Measurements from ENCODE around the gene SLC6A13. TPM values are rescaled to one million over a fixed set of nuclear protein-coding genes. Genes with fewer than 3 reads are reported as not detected.

Gene SLC6A13
- total RNA-seq, 1 donor from 2014 or later = not detected

GRCh38 chr12:181921-182320, 80.7 kb downstream of the SLC6A13 start:
- TF ChIP-seq, protein P1, sequence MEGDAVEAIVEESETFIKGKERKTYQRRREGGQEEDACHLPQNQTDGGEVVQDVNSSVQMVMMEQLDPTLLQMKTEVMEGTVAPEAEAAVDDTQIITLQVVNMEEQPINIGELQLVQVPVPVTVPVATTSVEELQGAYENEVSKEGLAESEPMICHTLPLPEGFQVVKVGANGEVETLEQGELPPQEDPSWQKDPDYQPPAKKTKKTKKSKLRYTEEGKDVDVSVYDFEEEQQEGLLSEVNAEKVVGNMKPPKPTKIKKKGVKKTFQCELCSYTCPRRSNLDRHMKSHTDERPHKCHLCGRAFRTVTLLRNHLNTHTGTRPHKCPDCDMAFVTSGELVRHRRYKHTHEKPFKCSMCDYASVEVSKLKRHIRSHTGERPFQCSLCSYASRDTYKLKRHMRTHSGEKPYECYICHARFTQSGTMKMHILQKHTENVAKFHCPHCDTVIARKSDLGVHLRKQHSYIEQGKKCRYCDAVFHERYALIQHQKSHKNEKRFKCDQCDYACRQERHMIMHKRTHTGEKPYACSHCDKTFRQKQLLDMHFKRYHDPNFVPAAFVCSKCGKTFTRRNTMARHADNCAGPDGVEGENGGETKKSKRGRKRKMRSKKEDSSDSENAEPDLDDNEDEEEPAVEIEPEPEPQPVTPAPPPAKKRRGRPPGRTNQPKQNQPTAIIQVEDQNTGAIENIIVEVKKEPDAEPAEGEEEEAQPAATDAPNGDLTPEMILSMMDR (conservative IDR thresholded peaks at IDR 0.05; ENCODE audit: low read depth, low read length) = no peak
- no peak for DNase-seq (ENCODE audit: low read depth)
- H3K4me3 ChIP-seq (ENCODE audit: low read depth, low read length) = no peak overlapping the region

GRCh38 chr12:180445-180844, 82.2 kb downstream of the SLC6A13 start:
- TF ChIP-seq, protein P1 (conservative IDR thresholded peaks at IDR 0.05; ENCODE audit: low read depth, low read length) = no peak
- H3K4me3 ChIP-seq (ENCODE audit: low read depth, low read length) = no peak overlapping the region
- DNase-seq (ENCODE audit: low read depth) = no peak

DNA sequence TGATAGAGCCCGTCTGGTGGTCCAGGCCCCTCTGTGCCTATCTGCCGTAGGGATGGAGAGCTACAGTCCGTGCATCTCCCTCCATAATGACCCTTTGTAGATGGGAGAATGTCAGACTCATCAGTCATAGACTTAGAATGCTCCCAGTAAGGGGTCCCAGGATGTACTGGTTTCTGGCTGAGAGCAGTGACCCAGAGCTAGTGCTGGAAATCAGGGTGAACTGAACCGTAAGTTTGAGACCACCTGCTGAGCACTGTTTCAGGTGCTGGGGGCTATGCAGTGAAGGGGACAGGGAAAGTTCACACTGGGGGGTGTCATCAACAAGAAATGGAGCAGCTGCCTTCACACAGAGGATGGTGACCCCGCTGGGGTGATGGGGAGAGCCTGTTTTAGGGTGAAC, 82.8 kb downstream of the SLC6A13 start:
- H3K4me3 ChIP-seq (ENCODE audit: low read depth, low read length) = no peak overlapping the region
- TF ChIP-seq, protein P1 (conservative IDR thresholded peaks at IDR 0.05; ENCODE audit: low read depth, low read length) = no peak
- no peak for DNase-seq (ENCODE audit: low read depth)

DNA sequence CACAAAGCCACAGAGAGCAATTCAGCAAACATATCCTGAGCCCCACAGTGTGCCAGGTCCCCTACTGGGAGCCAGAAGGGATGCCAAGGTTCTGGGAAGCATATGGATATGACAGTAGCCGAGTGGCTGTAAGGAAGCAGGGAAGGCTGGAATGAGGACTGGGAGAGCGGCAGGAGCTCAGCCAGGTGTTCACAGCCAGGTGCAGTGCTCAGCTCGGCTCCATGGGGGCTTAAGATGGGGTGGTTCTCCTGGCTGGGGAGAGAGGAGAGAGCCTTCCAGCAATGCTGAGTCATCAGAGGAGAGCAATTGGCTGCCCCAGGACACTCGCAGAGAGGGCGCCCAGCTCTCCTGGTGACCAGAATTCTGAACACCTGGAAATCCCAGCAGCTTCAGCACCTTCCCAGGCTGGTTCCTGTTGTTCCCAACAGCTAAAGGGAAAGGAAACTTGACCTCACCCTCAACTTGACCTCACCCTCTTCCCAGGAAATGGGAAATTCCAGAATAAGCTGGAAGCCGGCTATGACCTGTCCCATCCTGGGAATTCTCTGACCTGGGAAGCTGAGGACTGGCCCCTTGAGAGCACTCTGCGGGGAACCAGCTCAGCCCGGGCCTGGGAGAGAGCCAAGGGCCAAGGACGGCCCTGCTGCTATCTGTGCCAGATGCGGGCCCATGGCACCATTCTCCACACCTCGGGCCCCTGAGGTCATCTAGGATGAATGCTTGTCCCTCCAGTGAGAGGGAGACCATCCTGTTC, 83.3 kb downstream of the SLC6A13 start:
- H3K4me3 ChIP-seq (ENCODE audit: low read depth, low read length) = no peak overlapping the region
- TF ChIP-seq, protein P1 (conservative IDR thresholded peaks at IDR 0.05; ENCODE audit: low read depth, low read length) = no peak
- DNase-seq (ENCODE audit: low read depth) = no peak

- H3K4me3 ChIP-seq (ENCODE audit: low read depth, low read length) = no peak overlapping the region
- no peak for DNase-seq (ENCODE audit: low read depth)
- TF ChIP-seq, protein P1 (conservative IDR thresholded peaks at IDR 0.05; ENCODE audit: low read depth, low read length) = no peak
Observed at GRCh38 chr12:178829-179109, 83.9 kb downstream of the SLC6A13 start.

GRCh38 chr12:177980-178828, 84.4 kb downstream of the SLC6A13 start:
- DNase-seq (ENCODE audit: low read depth) = no peak
- no peak overlapping the region for H3K4me3 ChIP-seq (ENCODE audit: low read depth, low read length)
- TF ChIP-seq, protein P1 (conservative IDR thresholded peaks at IDR 0.05; ENCODE audit: low read depth, low read length) = no peak

Data from epithelial cell of proximal tubule (primary cell).